ENCODE data around the gene SLC22A23. TPM values are rescaled to one million over a fixed set of nuclear protein-coding genes. Genes with fewer than 3 reads are reported as not detected.

SLC22A23 gene
- total and polyA plus RNA-seq, 2 experiments from 2014 or later: 2.4 to 7.3 TPM

GRCh38 chr6:3283641-3284435, 173.0 kb downstream of the SLC22A23 start:
- in situ Hi-C loops (cut with MboI): loop anchor here (5.0 kb wide), 1 partner anchor 448 kb away; no protein-coding TSS in a partner anchor
- 94 to 95% methylated on average over 23 of the region's 23 CpGs for WGBS, 2 experiments (ENCODE audit: low coverage in 1 of 2, low lambda C conversion rate in 2 of 2, missing lambda C conversion rate in 2 of 2)
- Histone ChIP-seq H3K27ac (no peak overlapping the region), H3K9ac (no peak overlapping the region), H3K9me3 (ENCODE audit: low read depth) (no peaks in the 10 kb centered on the region), H4K20me1 (ENCODE audit: insufficient read depth) (no peaks in the 10 kb centered on the region), H3K79me2 (ENCODE audit: insufficient read depth) (no peaks in the 10 kb centered on the region), H3K4me3 (no peak overlapping the region), H3K4me2 (ENCODE audit: unreplicated experiment) (no peak overlapping the region), H3K36me3 (ENCODE audit: low read depth) (no peaks in the 10 kb centered on the region; the same call in 1 of the 2 replicates), H3K27me3 (replicated peaks; ENCODE audit: insufficient read depth) (no peaks in the 10 kb centered on the region), H2AFZ (no peak overlapping the region), H3K9me2 (ENCODE audit: insufficient read depth) (no peaks in the 10 kb centered on the region), H3F3A (ENCODE audit: insufficient read depth) (peaks cover 24% of the 10 kb centered on the region), H3K4me1 (ENCODE audit: insufficient read depth) (peaks cover 22% of the 10 kb centered on the region)
- TF ChIP-seq EZH2phosphoT487 (IDR thresholded peaks at IDR 0.05; ENCODE audit: insufficient read depth, low read depth) (no peak), EZH2 (IDR thresholded peaks at IDR 0.05; ENCODE audit: insufficient read depth, poor library complexity, severe bottlenecking) (no peak)
- DNase-seq: no peak

GRCh38 chr6:3283241-3283640, 173.6 kb downstream of the SLC22A23 start:
- Histone ChIP-seq H3F3A (ENCODE audit: insufficient read depth) (peaks cover 24% of the 10 kb centered on the region), H3K9me2 (ENCODE audit: insufficient read depth) (no peaks in the 10 kb centered on the region), H2AFZ (no peak overlapping the region), H3K9ac (no peak overlapping the region), H3K9me3 (ENCODE audit: low read depth) (no peaks in the 10 kb centered on the region), H4K20me1 (ENCODE audit: insufficient read depth) (no peaks in the 10 kb centered on the region), H3K27ac (no peak overlapping the region), H3K27me3 (replicated peaks; ENCODE audit: insufficient read depth) (no peaks in the 10 kb centered on the region), H3K4me3 (no peak overlapping the region), H3K4me2 (ENCODE audit: unreplicated experiment) (no peak overlapping the region), H3K79me2 (ENCODE audit: insufficient read depth) (no peaks in the 10 kb centered on the region), H3K4me1 (ENCODE audit: insufficient read depth) (peaks cover 22% of the 10 kb centered on the region), H3K36me3 (ENCODE audit: low read depth) (no peaks in the 10 kb centered on the region; the same call in 1 of the 2 replicates)
- in situ Hi-C loops (cut with MboI): loop anchor here (5.0 kb wide), 1 partner anchor 449 kb away; no protein-coding TSS in a partner anchor
- no peak for DNase-seq
- 97% methylated on average over 10 of the region's 10 CpGs for WGBS, 2 experiments (ENCODE audit: low coverage in 1 of 2, low lambda C conversion rate in 2 of 2, missing lambda C conversion rate in 2 of 2)
- TF ChIP-seq EZH2 (IDR thresholded peaks at IDR 0.05; ENCODE audit: insufficient read depth, poor library complexity, severe bottlenecking) (no peak), EZH2phosphoT487 (IDR thresholded peaks at IDR 0.05; ENCODE audit: insufficient read depth, low read depth) (no peak)

- TF ChIP-seq EZH2 (IDR thresholded peaks at IDR 0.05; ENCODE audit: insufficient read depth, poor library complexity, severe bottlenecking) (no peak), EZH2phosphoT487 (IDR thresholded peaks at IDR 0.05; ENCODE audit: insufficient read depth, low read depth) (no peak)
- Histone ChIP-seq H3K4me1 (ENCODE audit: insufficient read depth) (peaks cover 22% of the 10 kb centered on the region), H3K4me3 (no peak overlapping the region), H3K79me2 (ENCODE audit: insufficient read depth) (no peaks in the 10 kb centered on the region), H3F3A (ENCODE audit: insufficient read depth) (peaks cover 24% of the 10 kb centered on the region), H3K27me3 (replicated peaks; ENCODE audit: insufficient read depth) (no peaks in the 10 kb centered on the region), H3K9me3 (ENCODE audit: low read depth) (no peaks in the 10 kb centered on the region), H4K20me1 (ENCODE audit: insufficient read depth) (no peaks in the 10 kb centered on the region), H3K36me3 (ENCODE audit: low read depth) (no peaks in the 10 kb centered on the region; the same call in 1 of the 2 replicates), H3K4me2 (ENCODE audit: unreplicated experiment) (peak overlapping the region; percentile 69), H3K9ac (no peak overlapping the region), H2AFZ (no peak overlapping the region), H3K9me2 (ENCODE audit: insufficient read depth) (no peaks in the 10 kb centered on the region), H3K27ac (peak overlapping the region; percentile 88)
- in situ Hi-C loops (cut with MboI): loop anchor here (5.0 kb wide), 1 partner anchor 450 kb away; no protein-coding TSS in a partner anchor
- no peak for DNase-seq
- 83 to 84% methylated on average over 20 of the region's 20 CpGs for WGBS, 2 experiments (ENCODE audit: low coverage in 1 of 2, low lambda C conversion rate in 2 of 2, missing lambda C conversion rate in 2 of 2)
Observed at GRCh38 chr6:3282476-3283236, 174.2 kb downstream of the SLC22A23 start.
